HEK293 (cell line): ENCODE measurements around the gene JOSD2.

ENCODE experiments used
- ELK4 ChIP-seq: IDR thresholded peaks from 2 replicates; pipeline ENCODE4 v1.6.1; 2011; ENCODE audit warnings: mild to moderate bottlenecking, low read depth, low read length, borderline replicate concordance
- GLI4 ChIP-seq: fragments of 450-650 bp; formaldehyde crosslinking; IDR thresholded peaks from 2 replicates; pipeline ENCODE4 v1.5.1; 2016; ENCODE audit warnings: missing biosample characterization, missing genetic modification characterization
- HOXA7 ChIP-seq: sonication (generic); formaldehyde crosslinking; IDR thresholded peaks from 2 replicates; pipeline ENCODE4 v1.8.1; 2022; ENCODE audit warnings: missing genetic modification reagents, borderline replicate concordance
- PRDM1 ChIP-seq: fragments of 450-650 bp; formaldehyde crosslinking; IDR thresholded peaks from 2 replicates; pipeline ENCODE4; 2016; ENCODE audit warnings: missing biosample characterization, missing genetic modification characterization
- WT1 ChIP-seq: fragments of 450-650 bp; formaldehyde crosslinking; IDR thresholded peaks from 2 replicates; pipeline ENCODE4 v1.5.1; 2016; ENCODE audit warnings: missing biosample characterization, missing genetic modification characterization
- YY2 ChIP-seq: fragments of 450-650 bp; formaldehyde crosslinking; IDR thresholded peaks from 2 replicates; pipeline ENCODE4 v1.5.1; 2016; ENCODE audit warnings: missing biosample characterization, missing genetic modification characterization
- ZBTB11 ChIP-seq: fragments of 450-650 bp; formaldehyde crosslinking; conservative IDR thresholded peaks from 2 replicates; pipeline ENCODE4 v1.5.1; 2016; ENCODE audit warnings: low read depth, missing biosample characterization, missing genetic modification characterization
- ZFP37 ChIP-seq: fragments of 450-650 bp; formaldehyde crosslinking; IDR thresholded peaks from 2 replicates; pipeline ENCODE4 v1.5.1; 2016; ENCODE audit warnings: missing biosample characterization, missing genetic modification characterization
- ZNF10 ChIP-seq: fragments of 450-650 bp; formaldehyde crosslinking; IDR thresholded peaks from 2 replicates; pipeline ENCODE4 v1.5.1; 2017; ENCODE audit warnings: missing biosample characterization, missing genetic modification characterization
- ZNF121 ChIP-seq: fragments of 450-650 bp; formaldehyde crosslinking; IDR thresholded peaks from 2 replicates; pipeline ENCODE4 v1.5.1; 2016; ENCODE audit warnings: missing biosample characterization, missing genetic modification characterization
- ZNF138 ChIP-seq: fragments of 450-650 bp; formaldehyde crosslinking; IDR thresholded peaks from 2 replicates; pipeline ENCODE4 v1.5.1; 2016; ENCODE audit warnings: missing biosample characterization, missing genetic modification characterization, borderline replicate concordance
- ZNF175 ChIP-seq: fragments of 450-650 bp; formaldehyde crosslinking; IDR thresholded peaks from 2 replicates; pipeline ENCODE4 v1.5.1; 2016; ENCODE audit warnings: missing biosample characterization, missing genetic modification characterization
- ZNF221 ChIP-seq: fragments of 450-650 bp; formaldehyde crosslinking; IDR thresholded peaks from 2 replicates; pipeline ENCODE4 v1.5.1; 2017; ENCODE audit warnings: missing biosample characterization, missing genetic modification characterization, borderline replicate concordance
- ZNF239 ChIP-seq: fragments of 450-650 bp; formaldehyde crosslinking; IDR thresholded peaks from 2 replicates; pipeline ENCODE4 v1.5.1; 2016; ENCODE audit warnings: missing biosample characterization, missing genetic modification characterization
- ZNF292 ChIP-seq: fragments of 450-650 bp; formaldehyde crosslinking; IDR thresholded peaks from 2 replicates; pipeline ENCODE4 v1.5.1; 2016; ENCODE audit warnings: low read depth, missing biosample characterization, missing genetic modification characterization, borderline replicate concordance
- ZNF311 ChIP-seq: fragments of 450-650 bp; formaldehyde crosslinking; IDR thresholded peaks from 2 replicates; pipeline ENCODE4 v1.5.1; 2017; ENCODE audit warnings: missing biosample characterization, missing genetic modification characterization, borderline replicate concordance
- ZNF37A ChIP-seq: fragments of 450-650 bp; IDR thresholded peaks from 2 replicates; pipeline ENCODE4 v1.5.1; 2018; ENCODE audit warnings: missing biosample characterization, missing genetic modification characterization
- ZNF391 ChIP-seq: fragments of 450-650 bp; formaldehyde crosslinking; IDR thresholded peaks from 2 replicates; pipeline ENCODE4 v1.5.1; 2016; ENCODE audit warnings: low read depth, missing biosample characterization, missing genetic modification characterization, borderline replicate concordance
- ZNF423 ChIP-seq: fragments of 450-650 bp; formaldehyde crosslinking; IDR thresholded peaks from 2 replicates; pipeline ENCODE4 v1.5.1; 2016; ENCODE audit warnings: missing biosample characterization, missing genetic modification characterization
- ZNF488 ChIP-seq: fragments of 450-650 bp; formaldehyde crosslinking; IDR thresholded peaks from 2 replicates; pipeline ENCODE4 v1.5.1; 2016; ENCODE audit warnings: missing biosample characterization, missing genetic modification characterization
- ZNF501 ChIP-seq: fragments of 450-650 bp; formaldehyde crosslinking; IDR thresholded peaks from 2 replicates; pipeline ENCODE4 v1.5.1; 2016; ENCODE audit warnings: missing biosample characterization, missing genetic modification characterization
- ZNF510 ChIP-seq: fragments of 450-650 bp; formaldehyde crosslinking; IDR thresholded peaks from 2 replicates; pipeline ENCODE4 v1.5.1; 2018; ENCODE audit warnings: mild to moderate bottlenecking, missing genetic modification characterization, missing biosample characterization; ENCODE audit not compliant: insufficient replicate concordance
- ZNF529 ChIP-seq: fragments of 450-650 bp; formaldehyde crosslinking; IDR thresholded peaks from 2 replicates; pipeline ENCODE4 v1.5.1; 2017; ENCODE audit warnings: missing genetic modification characterization, missing biosample characterization; ENCODE audit not compliant: insufficient replicate concordance
- ZNF596 ChIP-seq: fragments of 450-650 bp; IDR thresholded peaks from 2 replicates; pipeline ENCODE4 v1.5.0; 2018; ENCODE audit warnings: missing biosample characterization, mild to moderate bottlenecking, missing genetic modification characterization, moderate library complexity
- ZNF623 ChIP-seq: fragments of 450-650 bp; formaldehyde crosslinking; IDR thresholded peaks from 2 replicates; pipeline ENCODE4 v1.5.1; 2016; ENCODE audit warnings: missing biosample characterization, missing genetic modification characterization
- ZNF670 ChIP-seq: fragments of 450-650 bp; formaldehyde crosslinking; IDR thresholded peaks from 2 replicates; pipeline ENCODE4 v1.5.1; 2016; ENCODE audit warnings: missing biosample characterization, missing genetic modification characterization, low read depth
- ZNF777 ChIP-seq: fragments of 450-650 bp; formaldehyde crosslinking; IDR thresholded peaks from 2 replicates; pipeline ENCODE4 v1.5.1; 2017; ENCODE audit warnings: missing biosample characterization, missing genetic modification characterization, borderline replicate concordance
- ZNF843 ChIP-seq: fragments of 450-650 bp; formaldehyde crosslinking; IDR thresholded peaks from 2 replicates; pipeline ENCODE4 v1.5.1; 2016; ENCODE audit warnings: missing biosample characterization, missing genetic modification characterization
- TF ChIP-seq, protein P1 (sequence below): fragments of 450-650 bp; formaldehyde crosslinking; IDR thresholded peaks from 2 replicates; pipeline ENCODE4 v1.5.1; 2017; ENCODE audit warnings: missing biosample characterization, missing genetic modification characterization
- TF ChIP-seq, protein P2 (sequence below): fragments of 450-650 bp; formaldehyde crosslinking; IDR thresholded peaks from 2 replicates; pipeline ENCODE4 v1.5.1; 2016; ENCODE audit warnings: missing biosample characterization, missing genetic modification characterization

Gene JOSD2

DNA sequence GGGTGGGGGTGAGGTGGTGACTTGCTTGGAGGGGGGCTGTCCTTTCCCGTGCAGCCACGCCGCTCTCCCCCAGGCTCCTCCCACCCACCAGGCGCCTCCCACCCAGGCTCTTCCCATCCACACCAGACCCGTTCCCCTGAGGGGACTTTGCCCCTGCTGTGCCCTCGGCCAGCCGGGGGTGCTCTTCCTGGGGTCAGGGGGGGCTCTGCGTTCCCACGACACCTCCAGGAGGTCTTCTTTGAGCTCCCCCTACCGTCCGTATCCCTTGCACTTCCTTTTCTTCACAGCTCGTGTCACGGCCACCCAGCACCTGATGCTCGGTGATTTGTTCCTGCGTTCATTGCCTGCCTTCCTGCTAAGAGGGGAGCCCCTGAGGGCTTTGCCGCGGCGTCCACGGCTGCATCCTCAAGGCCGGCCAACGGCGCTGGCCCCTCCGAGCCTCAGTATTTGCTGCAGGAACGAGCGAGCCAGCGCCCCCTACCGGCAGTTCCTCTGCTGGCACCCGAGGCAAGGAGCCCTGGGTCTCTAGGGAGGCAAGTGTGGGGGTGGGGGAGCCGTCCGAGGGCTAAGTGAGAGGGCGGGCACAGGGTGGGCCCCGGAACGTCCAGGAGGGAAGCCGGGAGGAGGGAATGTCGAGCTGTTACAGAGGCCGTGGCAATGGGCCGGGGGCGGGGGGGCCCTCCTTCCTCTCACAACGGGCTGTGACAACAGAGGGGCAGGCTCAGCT lies 45.5 kb upstream of the JOSD2 start (continued):
- TF ChIP-seq ELK4 = no peak
- TF ChIP-seq ZNF488 = no peak
- no peak for TF ChIP-seq PRDM1 (tag by site-specific recombination)
- no peak for TF ChIP-seq HOXA7
- no peak for TF ChIP-seq WT1 (tag by site-specific recombination)
- TF ChIP-seq ZNF623 (tag by site-specific recombination) = no peak
- peak; percentile 82; the same call in 1 of the 2 replicates for TF ChIP-seq ZNF10
- no peak for TF ChIP-seq ZNF292 (tag by site-specific recombination)
- TF ChIP-seq, protein P1, sequence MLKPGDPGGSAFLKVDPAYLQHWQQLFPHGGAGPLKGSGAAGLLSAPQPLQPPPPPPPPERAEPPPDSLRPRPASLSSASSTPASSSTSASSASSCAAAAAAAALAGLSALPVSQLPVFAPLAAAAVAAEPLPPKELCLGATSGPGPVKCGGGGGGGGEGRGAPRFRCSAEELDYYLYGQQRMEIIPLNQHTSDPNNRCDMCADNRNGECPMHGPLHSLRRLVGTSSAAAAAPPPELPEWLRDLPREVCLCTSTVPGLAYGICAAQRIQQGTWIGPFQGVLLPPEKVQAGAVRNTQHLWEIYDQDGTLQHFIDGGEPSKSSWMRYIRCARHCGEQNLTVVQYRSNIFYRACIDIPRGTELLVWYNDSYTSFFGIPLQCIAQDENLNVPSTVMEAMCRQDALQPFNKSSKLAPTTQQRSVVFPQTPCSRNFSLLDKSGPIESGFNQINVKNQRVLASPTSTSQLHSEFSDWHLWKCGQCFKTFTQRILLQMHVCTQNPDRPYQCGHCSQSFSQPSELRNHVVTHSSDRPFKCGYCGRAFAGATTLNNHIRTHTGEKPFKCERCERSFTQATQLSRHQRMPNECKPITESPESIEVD = no peak
- no peak for TF ChIP-seq ZNF510 (tag by site-specific recombination)
- no peak; the same call in 1 of the 2 replicates for TF ChIP-seq ZBTB11 (tag by site-specific recombination)
- no peak for TF ChIP-seq ZNF596 (tag by site-specific recombination)
- TF ChIP-seq ZNF138 (tag by site-specific recombination) = no peak
- TF ChIP-seq ZNF121 (tag by site-specific recombination) = no peak
- TF ChIP-seq ZNF311 (tag by site-specific recombination) = no peak
- no peak for TF ChIP-seq ZNF670 (tag by site-specific recombination)
- TF ChIP-seq ZNF843 = 0 out of 2 replicates have a peak, but pooled peaks have one; percentile 9
- peak; percentile 81 for TF ChIP-seq ZNF423 (tag by site-specific recombination)
- TF ChIP-seq ZNF239 (tag by site-specific recombination) = no peak
- TF ChIP-seq ZNF501 = peak; percentile 83
- 0 out of 2 replicates have a peak, but pooled peaks have one; percentile 73 for TF ChIP-seq GLI4 (tag by site-specific recombination)
- no peak for TF ChIP-seq ZNF37A (tag by site-specific recombination)
- TF ChIP-seq ZFP37 (tag by site-specific recombination) = no peak
- no peak for TF ChIP-seq ZNF777 (tag by site-specific recombination)
- TF ChIP-seq ZNF391 (tag by site-specific recombination) = peak; percentile 27; the same call in 1 of the 2 replicates
- TF ChIP-seq ZNF175 (tag by site-specific recombination) = no peak
- TF ChIP-seq, protein P2, sequence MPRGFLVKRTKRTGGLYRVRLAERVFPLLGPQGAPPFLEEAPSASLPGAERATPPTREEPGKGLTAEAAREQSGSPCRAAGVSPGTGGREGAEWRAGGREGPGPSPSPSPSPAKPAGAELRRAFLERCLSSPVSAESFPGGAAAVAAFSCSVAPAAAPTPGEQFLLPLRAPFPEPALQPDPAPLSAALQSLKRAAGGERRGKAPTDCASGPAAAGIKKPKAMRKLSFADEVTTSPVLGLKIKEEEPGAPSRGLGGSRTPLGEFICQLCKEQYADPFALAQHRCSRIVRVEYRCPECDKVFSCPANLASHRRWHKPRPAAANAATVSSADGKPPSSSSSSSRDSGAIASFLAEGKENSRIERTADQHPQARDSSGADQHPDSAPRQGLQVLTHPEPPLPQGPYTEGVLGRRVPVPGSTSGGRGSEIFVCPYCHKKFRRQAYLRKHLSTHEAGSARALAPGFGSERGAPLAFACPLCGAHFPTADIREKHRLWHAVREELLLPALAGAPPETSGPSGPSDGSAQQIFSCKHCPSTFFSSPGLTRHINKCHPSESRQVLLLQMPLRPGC (tag by site-specific recombination) = no peak
- TF ChIP-seq ZNF221 (tag by site-specific recombination) = no peak
- TF ChIP-seq YY2 = no peak
- TF ChIP-seq ZNF529 = no peak
